Body of pancreas (tissue), 4 donors: Measurements from ENCODE around the gene EFCAB5. TPM values are rescaled to one million over a fixed set of nuclear protein-coding genes. Genes with fewer than 3 reads are reported as not detected.

Source experiments
- ATAC-seq: fragments of 150-250 bp; one replicate; pipeline ENCODE4 v1.9.1; 2016
- DNase-seq, 4 donors: peaks; one replicate each; pipeline ENCODE4 v3.0.0-alpha.2; 2019
- H3K27ac ChIP-seq, 4 donors: fragments of 200-600 bp; sonication (generic); 1 replicate in 3 of 4; 2 replicates in 1 of 4; pipeline versions ENCODE4 v1.5.1 to v1.6.1; 2016 to 2019; ENCODE audit warnings: mild to moderate bottlenecking in 1 of 4, mixed read lengths in 1 of 4, moderate library complexity in 1 of 4
- H3K27me3 ChIP-seq, 2 donors: fragments of 200-600 bp; sonication (generic); one replicate each; pipeline ENCODE4 v1.6.0; 2016; ENCODE audit warnings: mild to moderate bottlenecking in 1 of 2
- H3K36me3 ChIP-seq, 2 donors: fragments of 200-600 bp; sonication (generic); replicated peaks in 1 of 2; 2 replicates each; pipeline ENCODE4 v1.5.1; 2016; ENCODE audit warnings: low read depth in 2 of 2; ENCODE audit not compliant: insufficient read depth in 1 of 2
- H3K4me1 ChIP-seq: fragments of 200-600 bp; sonication (generic); one replicate; pipeline ENCODE4 v1.6.0; 2016
- H3K4me3 ChIP-seq, 2 donors: fragments of 200-600 bp; sonication (generic); 1 replicate in 1 of 2; 2 replicates in 1 of 2; pipeline ENCODE4 v1.5.1; 2016 to 2019
- H3K9me3 ChIP-seq, 3 donors: fragments of 200-600 bp; sonication (generic); 1 replicate in 2 of 3; 2 replicates in 1 of 3; pipeline ENCODE4 v1.5.1; 2016
- POLR2A ChIP-seq, 3 donors: fragments of 450-650 bp; IDR thresholded peaks; one replicate each; pipeline ENCODE4 v1.6.1; 2016; ENCODE audit warnings: antibody characterized with exemption in 3 of 3, mild to moderate bottlenecking in 2 of 3
- WGBS, 2 donors: methylation state at CpG; one replicate each; pipeline ENCODE4 v1.1.5; 2017; 5-methylcytosine and 5-hydroxymethylcytosine counted together
- intact Hi-C: fragments of 100-400 bp; cut with DNase I; formaldehyde crosslinking; loops from one replicate; pipeline ENCODE4 v1.15.1; 2023
- total RNA-seq, 2 donors: library from RNA; depleted of rRNA; stranded (reverse); fragments of >200 nt; gene quantifications; one replicate each; pipeline ENCODE4 v1.1.0, GENCODE V29; 2016
- TF ChIP-seq, protein P1 (sequence below), 7 experiments: fragments of 450-650 bp in 4 of 7; fragments of 200-600 bp in 3 of 7; sonication (generic) in 3 of 7; IDR thresholded peaks; one replicate each; pipeline ENCODE4 v1.5.1; 2016 to 2019; ENCODE audit warnings: antibody characterized with exemption in 7 of 7

EFCAB5 gene
- total RNA-seq, 2 donors from 2014 or later, result under 0.01 TPM; not detected in 1

DNA sequence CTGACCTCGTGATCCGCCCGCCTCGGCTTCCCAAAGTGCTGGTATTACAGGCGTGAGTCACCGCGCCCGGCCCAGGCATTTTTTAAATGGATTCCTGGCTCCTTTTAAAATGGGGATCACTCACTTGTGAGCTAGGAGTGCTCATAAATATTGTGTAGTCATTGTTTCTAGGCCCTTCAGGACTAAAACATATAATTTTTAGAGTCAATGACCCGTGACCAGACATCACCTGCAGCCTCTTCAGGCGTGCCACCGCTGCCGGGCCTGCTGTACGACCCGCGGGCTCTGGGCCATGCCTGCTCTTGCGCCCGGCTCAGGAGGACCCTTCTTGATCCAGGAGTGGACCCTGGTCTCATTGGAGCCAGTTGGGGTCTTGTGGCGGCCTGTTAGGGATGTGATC, 30.8 kb downstream of the EFCAB5 start:
- H3K27ac ChIP-seq, result no peak overlapping the region
- WGBS, 2 donors, result 95% methylated on average over 16 to 18 of the region's 18 CpGs
- intact Hi-C loops, result no loop called here

DNA sequence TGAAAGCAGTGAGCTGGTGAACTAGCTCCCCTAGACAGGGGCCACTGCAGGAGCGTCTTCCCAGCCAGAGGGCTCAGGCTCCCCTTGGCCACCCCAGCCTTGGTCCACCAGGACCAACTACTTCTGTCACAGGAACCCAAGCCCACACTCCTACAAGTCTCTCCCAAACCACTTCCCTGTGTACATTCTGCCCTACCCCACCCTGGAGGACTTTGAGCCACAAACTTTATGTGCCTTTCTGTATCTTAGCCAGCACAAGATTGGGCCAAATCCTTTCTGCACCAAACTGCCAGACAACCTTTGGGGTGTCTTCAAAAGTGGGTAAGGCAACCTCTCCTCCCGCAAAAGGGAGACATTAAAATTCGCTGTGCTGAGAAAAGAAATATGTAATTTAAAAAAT, 31.6 kb downstream of the EFCAB5 start:
- Histone ChIP-seq H3K36me3 (no peaks in the 10 kb centered on the region), H3K4me3 (no peak overlapping the region), H3K9me3 (no peaks in the 10 kb centered on the region), H3K4me1 (no peaks in the 10 kb centered on the region), H3K27ac (no peak overlapping the region), H3K27me3 (no peaks in the 10 kb centered on the region)
- intact Hi-C loops, result no loop called here
- no peak for TF ChIP-seq POLR2A (IDR thresholded peaks at IDR 0.05)
- TF ChIP-seq, protein P1, sequence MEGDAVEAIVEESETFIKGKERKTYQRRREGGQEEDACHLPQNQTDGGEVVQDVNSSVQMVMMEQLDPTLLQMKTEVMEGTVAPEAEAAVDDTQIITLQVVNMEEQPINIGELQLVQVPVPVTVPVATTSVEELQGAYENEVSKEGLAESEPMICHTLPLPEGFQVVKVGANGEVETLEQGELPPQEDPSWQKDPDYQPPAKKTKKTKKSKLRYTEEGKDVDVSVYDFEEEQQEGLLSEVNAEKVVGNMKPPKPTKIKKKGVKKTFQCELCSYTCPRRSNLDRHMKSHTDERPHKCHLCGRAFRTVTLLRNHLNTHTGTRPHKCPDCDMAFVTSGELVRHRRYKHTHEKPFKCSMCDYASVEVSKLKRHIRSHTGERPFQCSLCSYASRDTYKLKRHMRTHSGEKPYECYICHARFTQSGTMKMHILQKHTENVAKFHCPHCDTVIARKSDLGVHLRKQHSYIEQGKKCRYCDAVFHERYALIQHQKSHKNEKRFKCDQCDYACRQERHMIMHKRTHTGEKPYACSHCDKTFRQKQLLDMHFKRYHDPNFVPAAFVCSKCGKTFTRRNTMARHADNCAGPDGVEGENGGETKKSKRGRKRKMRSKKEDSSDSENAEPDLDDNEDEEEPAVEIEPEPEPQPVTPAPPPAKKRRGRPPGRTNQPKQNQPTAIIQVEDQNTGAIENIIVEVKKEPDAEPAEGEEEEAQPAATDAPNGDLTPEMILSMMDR (IDR thresholded peaks at IDR 0.05), result no peak
- ATAC-seq (no peak), DNase-seq (no peak)
- 88 to 94% methylated on average over 3 of the region's 3 CpGs for WGBS, 2 donors

More for the DNA sequence above, 30.8 kb downstream of the EFCAB5 start:
- H3K27me3 ChIP-seq, result no peaks in the 10 kb centered on the region
- no peaks in the 10 kb centered on the region for H3K4me1 ChIP-seq
- no peaks in the 10 kb centered on the region for H3K9me3 ChIP-seq
- no peaks in the 10 kb centered on the region for H3K36me3 ChIP-seq
- TF ChIP-seq POLR2A (IDR thresholded peaks at IDR 0.05), result no peak
- TF ChIP-seq, protein P1 (IDR thresholded peaks at IDR 0.05), result no peak
- ATAC-seq (no peak), DNase-seq (no peak)
- H3K4me3 ChIP-seq, result no peak overlapping the region

DNA sequence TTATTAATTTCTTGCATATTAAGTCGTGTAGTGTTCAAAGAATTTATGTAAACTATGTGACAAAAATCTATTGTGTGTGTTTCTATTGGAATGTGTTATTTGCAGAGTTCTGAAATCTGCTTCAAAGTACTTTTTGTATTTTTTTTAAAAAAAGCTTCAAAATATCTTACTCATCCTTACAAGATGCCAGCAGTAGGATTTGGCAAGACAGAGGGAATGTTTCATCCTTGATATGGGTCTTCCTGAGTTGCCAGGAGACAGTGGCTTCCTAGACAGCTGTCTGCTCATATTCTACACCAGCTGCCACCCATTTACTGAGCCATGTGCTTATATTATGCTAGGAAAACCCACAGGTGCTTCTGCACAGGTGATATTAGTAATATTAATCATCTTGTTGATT, 36.4 kb downstream of the EFCAB5 start:
- WGBS, 2 donors, result 67 to 68% methylated on average over 1 of the region's 1 CpG
- Histone ChIP-seq H3K4me3 (no peak overlapping the region), H3K27me3 (no peaks in the 10 kb centered on the region), H3K4me1 (no peaks in the 10 kb centered on the region), H3K27ac (no peak overlapping the region), H3K9me3 (no peaks in the 10 kb centered on the region), H3K36me3 (no peaks in the 10 kb centered on the region)
- no peak for TF ChIP-seq POLR2A (IDR thresholded peaks at IDR 0.05)
- no peak for ATAC-seq
- intact Hi-C loops, result no loop called here
- no peak for DNase-seq

DNA sequence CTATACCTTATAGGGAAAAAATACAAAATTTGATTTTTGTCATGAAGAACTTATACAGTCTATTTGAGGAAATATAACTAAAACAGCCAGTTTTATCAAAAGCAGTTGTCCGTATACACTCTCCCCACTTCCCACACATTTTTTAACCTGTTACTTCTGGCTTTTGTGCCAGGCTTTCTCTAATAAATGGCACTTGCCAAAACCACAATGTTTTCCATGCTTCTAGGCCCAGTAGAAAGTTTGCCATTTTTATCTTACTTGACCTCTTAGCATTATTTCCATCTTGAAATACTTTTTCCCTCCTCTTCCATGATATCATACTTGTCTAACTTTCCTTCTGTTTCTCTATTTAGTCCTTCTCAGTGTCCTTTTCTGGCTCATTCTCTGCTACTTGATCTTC, 38.8 kb downstream of the EFCAB5 start:
- H3K27ac ChIP-seq, result no peak overlapping the region
- no peaks in the 10 kb centered on the region for H3K4me1 ChIP-seq
- H3K36me3 ChIP-seq, result no peaks in the 10 kb centered on the region
- 82% methylated on average over 1 of the region's 1 CpG for WGBS, 2 donors
- intact Hi-C loops, result no loop called here
- DNase-seq (no peak), ATAC-seq (no peak)
- TF ChIP-seq POLR2A (IDR thresholded peaks at IDR 0.05), result no peak
- TF ChIP-seq, protein P1 (IDR thresholded peaks at IDR 0.05), result no peak
- no peak overlapping the region for H3K4me3 ChIP-seq
- H3K9me3 ChIP-seq, result peaks cover 0 to 5% (median 0%) of the 10 kb centered on the region in 3 donors
- no peaks in the 10 kb centered on the region for H3K27me3 ChIP-seq

DNA sequence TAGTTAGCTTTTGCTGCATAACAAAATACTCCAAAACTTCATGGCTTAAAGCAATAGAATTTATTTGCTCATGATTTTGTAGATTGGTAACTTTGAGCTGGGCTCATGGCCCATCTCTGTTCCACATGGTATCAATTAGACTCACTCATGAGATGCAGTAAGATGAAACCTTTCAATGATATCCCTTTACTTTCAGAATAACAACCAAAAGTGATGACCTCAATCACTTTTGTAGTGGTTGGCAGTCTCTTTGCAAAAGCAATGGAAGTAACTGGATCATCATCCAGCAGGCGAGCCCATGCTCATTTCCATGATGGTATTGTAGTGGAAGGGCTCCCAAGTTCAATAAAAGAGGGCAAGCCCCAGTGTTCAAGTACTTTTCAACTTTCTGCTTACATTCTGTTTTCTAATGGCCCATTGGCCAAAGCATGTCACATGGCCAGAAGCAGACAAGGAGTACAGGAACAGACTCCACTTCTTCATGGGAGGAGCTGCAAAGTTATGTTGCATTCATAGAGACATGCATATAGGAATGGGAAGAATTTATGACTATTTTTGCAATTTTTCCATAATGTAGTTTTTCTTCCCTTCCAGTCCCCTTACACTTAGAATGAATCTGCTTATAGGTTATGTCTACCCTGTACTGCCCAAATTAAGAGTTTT, 41.7 kb downstream of the EFCAB5 start:
- WGBS, 2 donors, result 71 to 88% methylated on average over 1 of the region's 1 CpG
- intact Hi-C loops, result no loop called here
- ATAC-seq, result no peak

More for the DNA sequence above, 41.7 kb downstream of the EFCAB5 start:
- no peak for TF ChIP-seq POLR2A (IDR thresholded peaks at IDR 0.05)
- TF ChIP-seq, protein P1 (IDR thresholded peaks at IDR 0.05), result no peak
- no peak overlapping the region for H3K27ac ChIP-seq
- H3K36me3 ChIP-seq, result no peaks in the 10 kb centered on the region
- no peaks in the 10 kb centered on the region for H3K27me3 ChIP-seq
- no peaks in the 10 kb centered on the region for H3K4me1 ChIP-seq
- H3K9me3 ChIP-seq, result peaks cover 0 to 5% (median 0%) of the 10 kb centered on the region in 3 donors
- no peak overlapping the region for H3K4me3 ChIP-seq
- DNase-seq, result no peak
